B cell (primary cell): Measurements from ENCODE around the gene AMIGO2. TPM values are rescaled to one million over a fixed set of nuclear protein-coding genes. Genes with fewer than 3 reads are reported as not detected.
"Not testable (repeated sequence)": the region's sequence is repeated elsewhere in the genome, so short reads cannot be mapped to it uniquely, and the experiment has no call there.

Experiments used
- ATAC-seq: fragments of 200-7000 bp; cut with Tn5 transposase; one replicate; pipeline ENCODE4 v1.10.0; 2021; ENCODE audit warnings: low read depth, mild to moderate bottlenecking, moderate number of reproducible peaks, moderate library complexity
- CTCF ChIA-PET: fragments of 350-600 bp; sonication (Branson Sonifier 250); formaldehyde crosslinking; loops from one replicate; lab custom pipeline; 2021; ENCODE audit warnings: antibody characterized with exemption, inconsistent platforms; lab: Charles Lee
- POLR2A ChIA-PET: fragments of 350-600 bp; sonication (Branson Sonifier 250); formaldehyde crosslinking; loops from one replicate; lab custom pipeline; 2021; ENCODE audit warnings: antibody characterized with exemption; lab: Charles Lee
- DNase-seq: peaks from one replicate; pipeline ENCODE4 v3.0.0; 2013
- H2AFZ ChIP-seq: 2 replicates; pipeline ENCODE4 v1.6.1; 2012; ENCODE audit warnings: mild to moderate bottlenecking, low read depth, low read length; ENCODE audit not compliant: insufficient read depth, poor library complexity, severe bottlenecking
- H3K27ac ChIP-seq, 2 donors: 1 replicate in 1 of 2; 2 replicates in 1 of 2; pipeline ENCODE4 v1.5.1; 2012 to 2013; ENCODE audit warnings: low read length in 2 of 2, mild to moderate bottlenecking in 2 of 2, moderate library complexity in 1 of 2
- H3K27me3 ChIP-seq, 4 experiments: fragments of 200-600 bp in 1 of 4; sonication (generic) in 1 of 4; replicated peaks in 1 of 4; 1 replicate in 2 of 4; 2 replicates in 2 of 4; pipeline versions ENCODE4 v1.6.1 to v1.7.0; 2013 to 2016; ENCODE audit warnings: low read length in 3 of 4, mild to moderate bottlenecking in 2 of 4, mixed read lengths in 1 of 4, moderate library complexity in 1 of 4; ENCODE audit not compliant: insufficient read depth in 4 of 4, control insufficient read depth in 3 of 4; ENCODE audit errors: control extremely low read depth in 1 of 4
- H3K36me3 ChIP-seq, 2 experiments: replicated peaks in 1 of 2; 1 replicate in 1 of 2; 2 replicates in 1 of 2; pipeline versions ENCODE4 v1.6.1 to v1.7.1; 2013; ENCODE audit warnings: low read length in 1 of 2; ENCODE audit not compliant: insufficient read depth in 2 of 2, control insufficient read depth in 1 of 2; ENCODE audit errors: control extremely low read depth in 1 of 2, extremely low read depth in 1 of 2
- H3K4me1 ChIP-seq, 2 donors: fragments of 200-600 bp in 1 of 2; sonication (generic) in 1 of 2; 1 replicate in 1 of 2; 2 replicates in 1 of 2; pipeline versions ENCODE4 v1.5.1 to v1.6.1; 2013 to 2017; ENCODE audit warnings: low read length in 2 of 2; ENCODE audit not compliant: control insufficient read depth in 2 of 2, insufficient read depth in 2 of 2
- H3K4me2 ChIP-seq: replicated peaks from 2 replicates; pipeline ENCODE3; 2012; ENCODE audit warnings: mild to moderate bottlenecking, low read depth, low read length; ENCODE audit not compliant: poor library complexity, severe bottlenecking
- H3K4me3 ChIP-seq, 5 experiments: fragments of 200-600 bp in 1 of 5; sonication (generic) in 1 of 5; 1 replicate in 3 of 5; 2 replicates in 2 of 5; pipeline versions ENCODE4 v1.5.1 to v1.7.0; 2011 to 2016; ENCODE audit warnings: low read length in 4 of 5, mild to moderate bottlenecking in 4 of 5, low read depth in 2 of 5, control low read depth in 1 of 5, moderate library complexity in 1 of 5; ENCODE audit not compliant: insufficient read depth in 1 of 5; ENCODE audit errors: control extremely low read depth in 1 of 5, extremely low read depth in 1 of 5
- H3K79me2 ChIP-seq: fragments of 200-600 bp; sonication (generic); one replicate; pipeline ENCODE4 v1.6.0; 2016; ENCODE audit warnings: low read length; ENCODE audit not compliant: control insufficient read depth, insufficient read depth
- H3K9ac ChIP-seq: fragments of 200-600 bp; sonication (generic); 2 replicates; pipeline ENCODE4 v1.6.1; 2017; ENCODE audit warnings: mild to moderate bottlenecking, low read length, moderate library complexity
- H3K9me3 ChIP-seq, 3 donors: one replicate each; pipeline versions ENCODE4 v1.6.1 to v1.7.1; 2013; ENCODE audit warnings: low read length in 2 of 3; ENCODE audit not compliant: control insufficient read depth in 2 of 3, insufficient read depth in 1 of 3; ENCODE audit errors: control extremely low read depth in 1 of 3
- H4K20me1 ChIP-seq: 2 replicates; pipeline ENCODE4 v1.6.0; 2012; ENCODE audit warnings: mild to moderate bottlenecking, low read length; ENCODE audit not compliant: insufficient read depth, control insufficient read depth, poor library complexity, severe bottlenecking
- H3K27ac Mint-ChIP-seq: one replicate; pipeline ENCODE4 v1.8.0; 2021; ENCODE audit warnings: mixed read lengths
- H3K27me3 Mint-ChIP-seq: one replicate; pipeline ENCODE4 v1.8.0; 2021; ENCODE audit warnings: mixed read lengths
- H3K4me1 Mint-ChIP-seq: one replicate; pipeline ENCODE4 v1.8.0; 2021; ENCODE audit warnings: mixed read lengths
- H3K4me3 Mint-ChIP-seq: one replicate; pipeline ENCODE4 v1.8.0; 2021; ENCODE audit warnings: mixed read lengths
- H3K9me3 Mint-ChIP-seq: one replicate; pipeline ENCODE4 v1.8.0; 2022; ENCODE audit warnings: mixed read lengths; ENCODE audit not compliant: insufficient read depth
- EZH2 ChIP-seq: IDR thresholded peaks from 2 replicates; pipeline ENCODE4 v1.6.1; 2012; ENCODE audit warnings: borderline replicate concordance, low read depth, mild to moderate bottlenecking, moderate library complexity, low read length; ENCODE audit not compliant: insufficient read depth, poor library complexity, severe bottlenecking
- WGBS: methylation state at CpG from one replicate; pipeline ENCODE4 v1.1.5; 2013; ENCODE audit warnings: missing lambda C conversion rate; ENCODE audit not compliant: insufficient coverage; 5-methylcytosine and 5-hydroxymethylcytosine counted together
- intact Hi-C: fragments of 100-400 bp; cut with micrococcal nuclease; formaldehyde crosslinking; loops from one replicate; pipeline ENCODE4 v1.10.0; 2022
- polyA plus RNA-seq: library from polyadenylated mRNA; depleted of rRNA; stranded (reverse); fragments of >200 nt; gene quantifications from 2 replicates; pipeline ENCODE4 v1.2.3, GENCODE V29; 2012
- total RNA-seq, 2 donors: library from RNA; stranded (reverse); fragments of 120-200 nt in 1 of 2; gene quantifications; 1 replicate in 1 of 2; 2 replicates in 1 of 2; pipeline versions ENCODE4 v1.2.3 to v1.2.4, GENCODE V29; 2013 to 2022
- TF ChIP-seq, protein P1 (sequence below): fragments of 200-600 bp; IDR thresholded peaks from one replicate; pipeline ENCODE4 v1.8.0; 2022; ENCODE audit warnings: antibody characterized with exemption, mild to moderate bottlenecking

AMIGO2 gene
- total and polyA plus RNA-seq, 2 donors (not counting 1 experiment from before 2014, with no cell fraction given) = 10.4 to 11.8 TPM

DNA sequence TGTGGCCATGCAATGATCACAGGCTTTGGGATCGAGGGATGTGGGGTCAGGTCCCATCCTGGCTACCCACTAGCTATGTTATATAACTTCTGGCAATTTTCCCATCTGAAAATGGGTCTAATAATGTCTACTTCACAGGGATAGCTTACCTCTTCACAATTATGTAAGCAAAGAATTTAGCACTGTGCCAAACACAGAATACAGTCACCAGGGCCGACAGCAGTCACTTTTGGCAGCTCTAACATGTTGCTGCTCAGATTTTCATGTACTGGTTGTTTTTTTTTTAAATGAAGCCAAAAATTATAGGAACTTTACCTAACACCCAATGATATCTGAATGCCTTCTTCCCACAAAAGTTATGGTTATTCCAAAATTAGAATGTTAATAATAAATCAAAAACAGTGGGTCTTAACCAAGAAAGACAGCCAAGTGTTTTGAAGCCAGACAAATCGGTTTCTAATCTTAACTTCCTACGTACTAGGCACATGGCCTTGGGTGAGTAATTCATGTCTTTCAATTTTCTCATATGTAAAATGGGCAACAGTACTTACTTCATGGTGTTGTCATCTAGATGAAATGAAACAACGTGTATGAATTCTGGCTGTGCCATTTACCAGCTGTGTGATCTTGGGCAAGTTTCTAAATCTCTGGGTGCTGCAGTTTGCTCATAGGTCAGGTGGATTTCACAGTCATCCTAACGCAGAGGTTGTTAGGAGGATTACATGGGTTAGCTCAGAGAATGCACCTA, 13.3 kb downstream of the AMIGO2 start:
- Mint-ChIP-seq H3K4me1 (no peaks in the 10 kb centered on the region), H3K27ac (no peak overlapping the region), H3K9me3 (no peaks in the 10 kb centered on the region), H3K4me3 (no peak overlapping the region), H3K27me3 (no peaks in the 10 kb centered on the region)
- WGBS = 100% methylated on average over 2 of the region's 6 CpGs
- TF ChIP-seq EZH2 = no peak
- Histone ChIP-seq H4K20me1 (no peaks in the 10 kb centered on the region), H2AFZ (no peak overlapping the region), H3K79me2 (no peaks in the 10 kb centered on the region), H3K9ac (no peak overlapping the region), H3K4me1 (no peaks in the 10 kb centered on the region), H3K4me3 (no peak overlapping the region), H3K4me2 (no peak overlapping the region), H3K27me3 (no peaks in the 10 kb centered on the region), H3K27ac (no peak overlapping the region), H3K9me3 (no peaks in the 10 kb centered on the region), H3K36me3 (no peaks in the 10 kb centered on the region)
- no peak for DNase-seq
- ChIA-PET POLR2A (interaction anchor here (0.6 kb wide), 1 partner anchor 1076 kb away, joined by 3 read pairs; no protein-coding TSS in a partner anchor), CTCF (interaction anchor here (0.8 to 3.0 kb wide), 2 partner anchors 34 to 331 kb away, joined by 3 to 8 read pairs; no protein-coding TSS in a partner anchor)
- no peak for ATAC-seq
- intact Hi-C loops = no loop called here

DNA sequence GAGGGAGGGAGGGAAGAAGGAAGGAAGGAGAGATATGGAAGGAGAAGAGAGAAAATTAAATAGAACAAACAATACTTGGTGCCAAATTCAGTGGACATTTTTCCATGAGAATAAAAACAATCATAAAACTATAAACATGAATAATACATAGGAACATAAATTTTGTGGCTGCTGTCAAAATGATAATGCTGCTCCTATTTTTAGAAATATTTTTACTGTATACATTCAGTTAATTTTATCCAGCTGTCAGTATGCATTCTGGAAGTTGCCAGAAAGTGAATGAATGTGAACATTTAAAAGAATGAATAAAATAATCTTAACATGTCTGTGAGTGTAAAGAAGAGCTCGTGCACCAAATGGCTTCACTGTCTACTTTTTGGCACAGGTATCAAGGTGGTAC, 14.2 kb downstream of the AMIGO2 start:
- POLR2A ChIA-PET = interaction anchor here (0.5 to 0.6 kb wide), 2 partner anchors 162 to 1075 kb away, joined by 3 to 4 read pairs; no protein-coding TSS in a partner anchor
- H3K4me3 Mint-ChIP-seq = no peak overlapping the region
- H3K9ac ChIP-seq = no peak overlapping the region

DNA sequence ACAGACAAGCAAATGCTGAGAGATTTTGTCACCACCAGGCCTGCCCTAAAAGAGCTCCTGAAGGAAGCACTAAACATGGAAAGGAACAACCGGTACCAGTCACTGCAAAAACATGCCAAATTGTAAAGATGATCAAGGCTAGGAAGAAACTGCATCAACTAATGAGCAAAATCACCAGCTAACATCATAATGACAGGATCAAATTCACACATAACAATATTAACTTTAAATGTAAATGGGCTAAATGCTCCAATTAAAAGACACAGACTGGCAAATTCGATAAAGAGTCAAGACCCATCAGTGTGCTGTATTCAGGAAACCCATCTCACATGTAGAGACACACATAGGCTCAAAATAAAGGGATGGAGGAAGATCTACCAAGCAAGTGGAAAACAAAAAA, 21.1 kb downstream of the AMIGO2 start:
- POLR2A ChIA-PET, H3K9me3 ChIP-seq, H3K9me3 Mint-ChIP-seq, CTCF ChIA-PET, H3K79me2 ChIP-seq, H3K4me3 Mint-ChIP-seq, ATAC-seq, H3K4me1 ChIP-seq, H3K36me3 ChIP-seq, H3K27ac ChIP-seq, H3K27me3 Mint-ChIP-seq, H4K20me1 ChIP-seq, H3K4me1 Mint-ChIP-seq, H2AFZ ChIP-seq, H3K27me3 ChIP-seq, H3K4me2 ChIP-seq, H3K27ac Mint-ChIP-seq, intact Hi-C loops, DNase-seq, H3K4me3 ChIP-seq, H3K9ac ChIP-seq: not testable (repeated sequence)
- no CpG with 5 or more reads among the region's 2 CpGs for WGBS

More for the DNA sequence above, 14.2 kb downstream of the AMIGO2 start:
- no peaks in the 10 kb centered on the region for H3K27me3 Mint-ChIP-seq
- Histone ChIP-seq H3K27me3 (no peaks in the 10 kb centered on the region), H3K4me3 (no peak overlapping the region), H4K20me1 (no peaks in the 10 kb centered on the region), H3K9me3 (no peaks in the 10 kb centered on the region), H3K4me2 (no peak overlapping the region), H3K27ac (no peak overlapping the region), H3K79me2 (no peaks in the 10 kb centered on the region), H3K36me3 (no peaks in the 10 kb centered on the region), H3K4me1 (no peaks in the 10 kb centered on the region), H2AFZ (no peak overlapping the region)
- no peak overlapping the region for H3K27ac Mint-ChIP-seq
- H3K4me1 Mint-ChIP-seq = no peaks in the 10 kb centered on the region
- CTCF ChIA-PET = interaction anchor here (0.8 to 3.0 kb wide), 2 partner anchors 33 to 332 kb away, joined by 3 to 8 read pairs; no protein-coding TSS in a partner anchor
- 100% methylated on average over 1 of the region's 1 CpG for WGBS
- no peak for ATAC-seq
- intact Hi-C loops = no loop called here
- no peaks in the 10 kb centered on the region for H3K9me3 Mint-ChIP-seq
- TF ChIP-seq, protein P1, sequence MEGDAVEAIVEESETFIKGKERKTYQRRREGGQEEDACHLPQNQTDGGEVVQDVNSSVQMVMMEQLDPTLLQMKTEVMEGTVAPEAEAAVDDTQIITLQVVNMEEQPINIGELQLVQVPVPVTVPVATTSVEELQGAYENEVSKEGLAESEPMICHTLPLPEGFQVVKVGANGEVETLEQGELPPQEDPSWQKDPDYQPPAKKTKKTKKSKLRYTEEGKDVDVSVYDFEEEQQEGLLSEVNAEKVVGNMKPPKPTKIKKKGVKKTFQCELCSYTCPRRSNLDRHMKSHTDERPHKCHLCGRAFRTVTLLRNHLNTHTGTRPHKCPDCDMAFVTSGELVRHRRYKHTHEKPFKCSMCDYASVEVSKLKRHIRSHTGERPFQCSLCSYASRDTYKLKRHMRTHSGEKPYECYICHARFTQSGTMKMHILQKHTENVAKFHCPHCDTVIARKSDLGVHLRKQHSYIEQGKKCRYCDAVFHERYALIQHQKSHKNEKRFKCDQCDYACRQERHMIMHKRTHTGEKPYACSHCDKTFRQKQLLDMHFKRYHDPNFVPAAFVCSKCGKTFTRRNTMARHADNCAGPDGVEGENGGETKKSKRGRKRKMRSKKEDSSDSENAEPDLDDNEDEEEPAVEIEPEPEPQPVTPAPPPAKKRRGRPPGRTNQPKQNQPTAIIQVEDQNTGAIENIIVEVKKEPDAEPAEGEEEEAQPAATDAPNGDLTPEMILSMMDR = no peak
- TF ChIP-seq EZH2 = no peak
- DNase-seq = no peak
